A549 (cell line): Measurements from ENCODE around the gene NUB1. TPM values are rescaled to one million over a fixed set of nuclear protein-coding genes. Genes with fewer than 3 reads are reported as not detected.

Experiments
- ATAC-seq, 2 experiments: fragments of 200-7000 bp in 1 of 2; fragments of >200 bp in 1 of 2; cut with Nextera tagmentation in 1 of 2; cut with Tn5 transposase in 1 of 2; 3 replicates each; pipeline versions ENCODE4 v1.8.0 to v1.9.1; 2018 to 2020; ENCODE audit warnings: mild to moderate bottlenecking in 1 of 2, moderate library complexity in 1 of 2
- CTCF ChIA-PET: fragments of 300-600 bp; sonication (Branson Sonifier 250); formaldehyde crosslinking; extraction: SDS; loops from one replicate; lab custom pipeline; 2021; ENCODE audit warnings: antibody characterized with exemption, inconsistent platforms; lab: Yijun Ruan, JAX
- POLR2A ChIA-PET: fragments of 350-600 bp; formaldehyde crosslinking; extraction: SDS; loops from one replicate; lab custom pipeline; 2021; ENCODE audit warnings: antibody characterized with exemption, inconsistent platforms; lab: Yijun Ruan, JAX
- DNase-seq, 2 experiments: peaks; one replicate each; pipeline versions ENCODE4 v3.0.0 to v3.0.0-alpha.2; 2011 to 2016; ENCODE audit warnings: low read depth in 1 of 2, low spot score in 1 of 2
- FAIRE-seq: peaks from 2 replicates; lab custom pipeline; 2011; peaks lifted over from hg19 to GRCh38; lab: Jason Lieb, UNC
- H3K27ac ChIP-seq, 2 experiments: fragments of >200 bp; sonication (Bioruptor Twin); formaldehyde crosslinking; 3 replicates each; pipeline ENCODE4 v1.5.1; 2016 to 2017
- H3K4me1 ChIP-seq: fragments of >200 bp; sonication (Bioruptor Twin); formaldehyde crosslinking; 3 replicates; pipeline ENCODE4 v1.6.1; 2016
- H3K4me2 ChIP-seq: fragments of >200 bp; sonication (Bioruptor Twin); formaldehyde crosslinking; 3 replicates; pipeline ENCODE4 v1.6.1; 2016
- H3K4me3 ChIP-seq: fragments of >200 bp; sonication (Bioruptor Twin); formaldehyde crosslinking; 3 replicates; pipeline ENCODE4 v1.5.1; 2016
- H3K9me3 ChIP-seq: fragments of >200 bp; sonication (Bioruptor Twin); formaldehyde crosslinking; 3 replicates; pipeline ENCODE4 v1.6.1; 2016
- CBX2 ChIP-seq: fragments of 200-600 bp; sonication (generic); IDR thresholded peaks from 2 replicates; pipeline ENCODE4 v1.6.1; 2016; ENCODE audit warnings: low read depth, mild to moderate bottlenecking, borderline replicate concordance
- EP300 ChIP-seq, 2 experiments: fragments of >200 bp; sonication (Bioruptor Twin); formaldehyde crosslinking; IDR thresholded peaks; 2 replicates in 1 of 2; 3 replicates in 1 of 2; pipeline ENCODE4 v1.6.1; 2016 to 2017
- FOSL2 ChIP-seq, 2 experiments: fragments of 450-650 bp in 1 of 2; fragments of >200 bp in 1 of 2; sonication (Bioruptor Twin) in 1 of 2; formaldehyde crosslinking; IDR thresholded peaks; 2 replicates each; pipeline versions ENCODE4 v1.5.0 to v1.6.1; 2016 to 2020; ENCODE audit warnings: mild to moderate bottlenecking in 1 of 2, moderate library complexity in 1 of 2
- GATA3 ChIP-seq: IDR thresholded peaks from 2 replicates; pipeline ENCODE4 v1.6.1; 2012; ENCODE audit warnings: borderline replicate concordance
- HOXB5 ChIP-seq: fragments of 250-450 bp; sonication (Bioruptor Pico); IDR thresholded peaks from 2 replicates; pipeline ENCODE4 v1.5.0; 2020; ENCODE audit warnings: mild to moderate bottlenecking, moderate library complexity
- JUNB ChIP-seq: fragments of >200 bp; sonication (Bioruptor Twin); formaldehyde crosslinking; IDR thresholded peaks from 2 replicates; pipeline ENCODE4 v1.6.1; 2016
- NR3C1 ChIP-seq: fragments of >200 bp; sonication (Bioruptor Twin); formaldehyde crosslinking; IDR thresholded peaks from 3 replicates; pipeline ENCODE4 v1.6.1; 2017
- POLR2AphosphoS2 ChIP-seq: conservative IDR thresholded peaks from 2 replicates; pipeline ENCODE4 v1.6.1; 2012; ENCODE audit warnings: low read length, improper control_type of control experiment, inconsistent platforms
- RFX5 ChIP-seq: fragments of 450-650 bp; IDR thresholded peaks from 2 replicates; pipeline ENCODE4 v1.7.1; 2014; ENCODE audit warnings: antibody characterized with exemption, mild to moderate bottlenecking, moderate library complexity
- RNF2 ChIP-seq: fragments of 200-600 bp; sonication (generic); IDR thresholded peaks from 2 replicates; pipeline ENCODE4 v1.6.1; 2016; ENCODE audit warnings: low read depth, mild to moderate bottlenecking, antibody characterized with exemption, moderate library complexity, borderline replicate concordance
- ZC3H11A ChIP-seq: fragments of 450-650 bp; IDR thresholded peaks from 2 replicates; pipeline ENCODE4 v1.6.1; 2014; ENCODE audit warnings: antibody characterized with exemption, mild to moderate bottlenecking
- WGBS: methylation state at CpG from one replicate; pipeline ENCODE4 v1.1.6; 2017; ENCODE audit errors: missing lambda C conversion rate; 5-methylcytosine and 5-hydroxymethylcytosine counted together
- polyA plus RNA-seq, 4 experiments: library from polyadenylated mRNA; depleted of rRNA in 3 of 4; stranded (reverse); fragments of >200 nt; fragmentation: RNase III in 1 of 4; extraction: RNeasy Plus Mini Kit Qiagen cat#74134 plus additional on column Dnase treatment in 1 of 4; gene quantifications; 2 replicates in 3 of 4; 3 replicates in 1 of 4; pipeline ENCODE4 v1.2.3, GENCODE V29; 2011 to 2017
- TF ChIP-seq, protein P1 (sequence below): fragments of 150-350 bp; IDR thresholded peaks from 2 replicates; pipeline ENCODE4 v1.6.1; 2014; ENCODE audit warnings: low read depth, mild to moderate bottlenecking, low read length
- TF ChIP-seq, protein P2 (sequence below): fragments of 200-600 bp; sonication (generic); IDR thresholded peaks from 2 replicates; pipeline ENCODE4 v1.6.1; 2016; ENCODE audit warnings: antibody characterized with exemption, mild to moderate bottlenecking, moderate library complexity
- TF ChIP-seq, protein P3 (sequence below): fragments of 250-450 bp; sonication (Bioruptor Pico); IDR thresholded peaks from 2 replicates; pipeline ENCODE4 v1.5.0; 2020; ENCODE audit warnings: low read depth, mild to moderate bottlenecking, moderate library complexity
- TF ChIP-seq, protein P4 (sequence below): IDR thresholded peaks from 2 replicates; pipeline ENCODE4 v1.6.1; 2012
- TF ChIP-seq, protein P5 (sequence below): fragments of 250-450 bp; sonication (Bioruptor Pico); IDR thresholded peaks from 2 replicates; pipeline ENCODE4 v1.5.0; 2021; ENCODE audit warnings: mild to moderate bottlenecking, moderate library complexity, borderline replicate concordance
- TF ChIP-seq, protein P6 (sequence below): fragments of >200 bp; sonication (Bioruptor Twin); formaldehyde crosslinking; IDR thresholded peaks from 2 replicates; pipeline ENCODE4 v1.6.1; 2016

NUB1 gene
- polyA plus RNA-seq, 2 of the 4 experiments (the other 2 are of a cell fraction) = 45.0 to 105 TPM

DNA sequence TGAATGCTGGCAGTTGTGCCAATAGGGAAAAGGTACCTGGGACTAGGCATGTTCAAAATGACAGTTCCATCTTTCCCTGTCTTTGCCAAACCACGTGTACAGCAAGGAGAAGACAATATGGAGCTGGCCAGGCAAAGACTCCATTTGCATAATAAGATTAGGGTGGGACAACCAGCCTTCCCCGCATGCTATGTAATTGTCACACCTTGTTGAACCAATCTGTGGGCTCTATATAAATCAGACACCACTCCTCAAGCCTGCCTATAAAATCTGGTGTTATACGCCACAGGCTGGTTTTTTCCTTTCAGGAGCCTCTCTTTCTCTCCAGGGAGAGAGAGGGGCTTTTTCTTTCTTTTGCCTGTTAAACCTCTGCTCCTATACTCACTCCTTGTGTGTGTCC is 11.0 kb upstream of the NUB1 start:
- POLR2A ChIA-PET = no interaction called here
- WGBS = 59% methylated on average over 3 of the region's 3 CpGs
- no peak for TF ChIP-seq CBX2
- TF ChIP-seq, protein P1, sequence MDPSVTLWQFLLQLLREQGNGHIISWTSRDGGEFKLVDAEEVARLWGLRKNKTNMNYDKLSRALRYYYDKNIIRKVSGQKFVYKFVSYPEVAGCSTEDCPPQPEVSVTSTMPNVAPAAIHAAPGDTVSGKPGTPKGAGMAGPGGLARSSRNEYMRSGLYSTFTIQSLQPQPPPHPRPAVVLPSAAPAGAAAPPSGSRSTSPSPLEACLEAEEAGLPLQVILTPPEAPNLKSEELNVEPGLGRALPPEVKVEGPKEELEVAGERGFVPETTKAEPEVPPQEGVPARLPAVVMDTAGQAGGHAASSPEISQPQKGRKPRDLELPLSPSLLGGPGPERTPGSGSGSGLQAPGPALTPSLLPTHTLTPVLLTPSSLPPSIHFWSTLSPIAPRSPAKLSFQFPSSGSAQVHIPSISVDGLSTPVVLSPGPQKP = no peak
- TF ChIP-seq, protein P2, sequence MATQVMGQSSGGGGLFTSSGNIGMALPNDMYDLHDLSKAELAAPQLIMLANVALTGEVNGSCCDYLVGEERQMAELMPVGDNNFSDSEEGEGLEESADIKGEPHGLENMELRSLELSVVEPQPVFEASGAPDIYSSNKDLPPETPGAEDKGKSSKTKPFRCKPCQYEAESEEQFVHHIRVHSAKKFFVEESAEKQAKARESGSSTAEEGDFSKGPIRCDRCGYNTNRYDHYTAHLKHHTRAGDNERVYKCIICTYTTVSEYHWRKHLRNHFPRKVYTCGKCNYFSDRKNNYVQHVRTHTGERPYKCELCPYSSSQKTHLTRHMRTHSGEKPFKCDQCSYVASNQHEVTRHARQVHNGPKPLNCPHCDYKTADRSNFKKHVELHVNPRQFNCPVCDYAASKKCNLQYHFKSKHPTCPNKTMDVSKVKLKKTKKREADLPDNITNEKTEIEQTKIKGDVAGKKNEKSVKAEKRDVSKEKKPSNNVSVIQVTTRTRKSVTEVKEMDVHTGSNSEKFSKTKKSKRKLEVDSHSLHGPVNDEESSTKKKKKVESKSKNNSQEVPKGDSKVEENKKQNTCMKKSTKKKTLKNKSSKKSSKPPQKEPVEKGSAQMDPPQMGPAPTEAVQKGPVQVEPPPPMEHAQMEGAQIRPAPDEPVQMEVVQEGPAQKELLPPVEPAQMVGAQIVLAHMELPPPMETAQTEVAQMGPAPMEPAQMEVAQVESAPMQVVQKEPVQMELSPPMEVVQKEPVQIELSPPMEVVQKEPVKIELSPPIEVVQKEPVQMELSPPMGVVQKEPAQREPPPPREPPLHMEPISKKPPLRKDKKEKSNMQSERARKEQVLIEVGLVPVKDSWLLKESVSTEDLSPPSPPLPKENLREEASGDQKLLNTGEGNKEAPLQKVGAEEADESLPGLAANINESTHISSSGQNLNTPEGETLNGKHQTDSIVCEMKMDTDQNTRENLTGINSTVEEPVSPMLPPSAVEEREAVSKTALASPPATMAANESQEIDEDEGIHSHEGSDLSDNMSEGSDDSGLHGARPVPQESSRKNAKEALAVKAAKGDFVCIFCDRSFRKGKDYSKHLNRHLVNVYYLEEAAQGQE = no peak
- TF ChIP-seq RNF2 = no peak
- TF ChIP-seq ZC3H11A = no peak
- TF ChIP-seq RFX5 = no peak
- TF ChIP-seq, all 56 proteins: peak for 0
- H3K27ac ChIP-seq = no peak overlapping the region
- peaks cover 8% of the 10 kb centered on the region; the same call in 1 of the 3 replicates for H3K9me3 ChIP-seq
- no peak for ATAC-seq
- H3K4me2 ChIP-seq = no peak overlapping the region
- CTCF ChIA-PET = interaction anchor here (1.3 to 9.3 kb wide), 4 partner anchors 10 to 27 kb away, joined by 3 to 61 read pairs (median 24); no protein-coding TSS in a partner anchor
- no peak overlapping the region for H3K4me3 ChIP-seq
- no peak for DNase-seq
- H3K4me1 ChIP-seq = no peaks in the 10 kb centered on the region
- FAIRE-seq = no peak

DNA sequence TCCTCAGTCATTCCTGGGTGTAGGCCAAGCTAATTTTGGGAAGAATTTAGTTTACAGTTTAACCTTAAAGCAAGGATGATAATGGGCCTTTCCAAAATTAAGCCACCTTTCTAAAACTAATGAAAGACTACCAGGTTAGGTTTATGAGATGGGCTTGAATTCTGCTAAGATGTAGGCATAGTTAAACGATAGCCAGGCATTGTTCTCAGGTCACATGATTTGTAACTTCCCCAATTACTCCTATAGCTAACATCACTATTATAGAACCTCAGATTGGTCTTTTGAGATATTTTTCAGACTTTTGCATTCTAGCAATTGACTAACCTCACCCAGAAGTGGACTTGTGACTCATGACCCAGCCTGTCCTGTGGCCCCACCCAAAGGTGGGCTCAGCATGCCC is 7.0 kb upstream of the NUB1 start:
- ChIA-PET CTCF (interaction anchor here (1.0 to 7.0 kb wide), 6 partner anchors 9 to 27 kb away, joined by 3 to 44 read pairs (median 4); no protein-coding TSS in a partner anchor), POLR2A (no interaction called here)
- DNase-seq (no peak), ATAC-seq (no peak), FAIRE-seq (no peak)
- H3K9me3 ChIP-seq = 0 out of 3 replicates have a peak, but pooled peaks cover 2% of the 10 kb centered on the region
- H3K27ac ChIP-seq = no peak overlapping the region
- no peak overlapping the region for H3K4me2 ChIP-seq
- no peak overlapping the region for H3K4me3 ChIP-seq
- H3K4me1 ChIP-seq = no peaks in the 10 kb centered on the region
- WGBS = 59% methylated on average over 1 of the region's 1 CpG
- TF ChIP-seq FOSL2 (IDR thresholded peaks at IDR 0.05) (no peak), FOSL2 (CRISPR knock-in tag; IDR thresholded peaks at IDR 0.05) (no peak), GATA3 (no peak), HOXB5 (CRISPR knock-in tag) (no peak), POLR2AphosphoS2 (no peak), JUNB (no peak), CBX2 (no peak), NR3C1 (no peak), EP300 (IDR thresholded peaks at IDR 0.05) (no peak)
- TF ChIP-seq, protein P3, sequence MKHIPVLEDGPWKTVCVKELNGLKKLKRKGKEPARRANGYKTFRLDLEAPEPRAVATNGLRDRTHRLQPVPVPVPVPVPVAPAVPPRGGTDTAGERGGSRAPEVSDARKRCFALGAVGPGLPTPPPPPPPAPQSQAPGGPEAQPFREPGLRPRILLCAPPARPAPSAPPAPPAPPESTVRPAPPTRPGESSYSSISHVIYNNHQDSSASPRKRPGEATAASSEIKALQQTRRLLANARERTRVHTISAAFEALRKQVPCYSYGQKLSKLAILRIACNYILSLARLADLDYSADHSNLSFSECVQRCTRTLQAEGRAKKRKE (CRISPR knock-in tag) = no peak
- TF ChIP-seq, protein P4, sequence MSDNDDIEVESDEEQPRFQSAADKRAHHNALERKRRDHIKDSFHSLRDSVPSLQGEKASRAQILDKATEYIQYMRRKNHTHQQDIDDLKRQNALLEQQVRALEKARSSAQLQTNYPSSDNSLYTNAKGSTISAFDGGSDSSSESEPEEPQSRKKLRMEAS = no peak
- TF ChIP-seq, protein P5, sequence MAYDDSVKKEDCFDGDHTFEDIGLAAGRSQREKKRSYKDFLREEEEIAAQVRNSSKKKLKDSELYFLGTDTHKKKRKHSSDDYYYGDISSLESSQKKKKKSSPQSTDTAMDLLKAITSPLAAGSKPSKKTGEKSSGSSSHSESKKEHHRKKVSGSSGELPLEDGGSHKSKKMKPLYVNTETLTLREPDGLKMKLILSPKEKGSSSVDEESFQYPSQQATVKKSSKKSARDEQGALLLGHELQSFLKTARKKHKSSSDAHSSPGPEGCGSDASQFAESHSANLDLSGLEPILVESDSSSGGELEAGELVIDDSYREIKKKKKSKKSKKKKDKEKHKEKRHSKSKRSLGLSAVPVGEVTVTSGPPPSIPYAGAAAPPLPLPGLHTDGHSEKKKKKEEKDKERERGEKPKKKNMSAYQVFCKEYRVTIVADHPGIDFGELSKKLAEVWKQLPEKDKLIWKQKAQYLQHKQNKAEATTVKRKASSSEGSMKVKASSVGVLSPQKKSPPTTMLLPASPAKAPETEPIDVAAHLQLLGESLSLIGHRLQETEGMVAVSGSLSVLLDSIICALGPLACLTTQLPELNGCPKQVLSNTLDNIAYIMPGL (CRISPR knock-in tag) = no peak
- TF ChIP-seq, protein P6, sequence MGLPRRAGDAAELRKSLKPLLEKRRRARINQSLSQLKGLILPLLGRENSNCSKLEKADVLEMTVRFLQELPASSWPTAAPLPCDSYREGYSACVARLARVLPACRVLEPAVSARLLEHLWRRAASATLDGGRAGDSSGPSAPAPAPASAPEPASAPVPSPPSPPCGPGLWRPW = no peak
